Stromal cell of bone marrow (primary cell): Measurements from ENCODE around the gene SLC9A1.
A peak's percentile ranks its signal among the peaks of the same experiment; 100 is the strongest.

Experiments used
- DNase-seq: peaks from one replicate; pipeline ENCODE4 v3.0.0-alpha.2; 2012; ENCODE audit warnings: low read depth

SLC9A1 gene

GRCh38 chr1:27102707-27103468 lies 52.0 kb downstream of the SLC9A1 start:
- no peak for DNase-seq

- no peak for DNase-seq
These were observed 52.7 kb downstream of the SLC9A1 start for GRCh38 chr1:27102134-27102706.

- DNase-seq, result no peak
These were observed 53.2 kb downstream of the SLC9A1 start for GRCh38 chr1:27101696-27102095.

- no peak for DNase-seq
These were observed 53.9 kb downstream of the SLC9A1 start for GRCh38 chr1:27101054-27101491.

GRCh38 chr1:27100335-27101053 lies 54.4 kb downstream of the SLC9A1 start:
- DNase-seq, result no peak

- peak; percentile 61 for DNase-seq
These were observed 55.2 kb downstream of the SLC9A1 start for GRCh38 chr1:27099587-27100334.

GRCh38 chr1:27099135-27099586 lies 55.8 kb downstream of the SLC9A1 start:
- peak; percentile 35 for DNase-seq

- DNase-seq, result no peak
These were observed 56.3 kb downstream of the SLC9A1 start for GRCh38 chr1:27098431-27099134.

GRCh38 chr1:27097484-27097917 lies 57.4 kb downstream of the SLC9A1 start:
- DNase-seq, result peak; percentile 52

- no peak for DNase-seq
These were observed 59.3 kb downstream of the SLC9A1 start for GRCh38 chr1:27095576-27095975.

GRCh38 chr1:27092888-27093287 lies 62.0 kb downstream of the SLC9A1 start:
- DNase-seq, result no peak

- no peak for DNase-seq
These were observed 64.0 kb downstream of the SLC9A1 start for GRCh38 chr1:27090911-27091310.

GRCh38 chr1:27087371-27088220 lies 67.3 kb downstream of the SLC9A1 start:
- DNase-seq, result no peak

- DNase-seq, result no peak
These were observed 68.3 kb downstream of the SLC9A1 start for GRCh38 chr1:27086628-27087027.

GRCh38 chr1:27086026-27086425 lies 68.9 kb downstream of the SLC9A1 start:
- no peak for DNase-seq

GRCh38 chr1:27084107-27084506 lies 70.8 kb downstream of the SLC9A1 start:
- no peak for DNase-seq

GRCh38 chr1:27077968-27078367 lies 77.0 kb downstream of the SLC9A1 start:
- no peak for DNase-seq

- DNase-seq, result no peak
These were observed 78.1 kb downstream of the SLC9A1 start for GRCh38 chr1:27076803-27077202.

GRCh38 chr1:27074175-27074780 lies 80.6 kb downstream of the SLC9A1 start:
- DNase-seq, result no peak

- DNase-seq, result no peak
These were observed 83.9 kb downstream of the SLC9A1 start for GRCh38 chr1:27071049-27071416.
